HepG2 (cell line): ENCODE measurements around the gene BMPER. TPM values are rescaled to one million over a fixed set of nuclear protein-coding genes. Genes with fewer than 3 reads are reported as not detected.

Source experiments
- BRD4 ChIP-seq: sonication (generic); formaldehyde crosslinking; IDR thresholded peaks from 2 replicates; pipeline ENCODE4 v1.4.0; 2020; ENCODE audit warnings: missing genetic modification reagents
- CREM ChIP-seq, 2 experiments: sonication (generic) in 1 of 2; formaldehyde crosslinking in 1 of 2; IDR thresholded peaks; 2 replicates each; pipeline versions ENCODE4 v1.4.0 to v1.6.1; 2016 to 2020; ENCODE audit warnings: antibody characterized with exemption in 1 of 2, mild to moderate bottlenecking in 1 of 2, missing genetic modification reagents in 1 of 2
- DPF2 ChIP-seq: sonication (generic); formaldehyde crosslinking; IDR thresholded peaks from 2 replicates; pipeline ENCODE4 v1.4.0; 2020; ENCODE audit warnings: mild to moderate bottlenecking, low read depth, missing genetic modification reagents, borderline replicate concordance
- JDP2 ChIP-seq: sonication (generic); formaldehyde crosslinking; IDR thresholded peaks from 2 replicates; pipeline ENCODE4 v1.8.1; 2022; ENCODE audit warnings: missing genetic modification reagents, borderline replicate concordance
- LCORL ChIP-seq, 2 experiments: fragments of 450-650 bp in 1 of 2; sonication (generic) in 1 of 2; formaldehyde crosslinking in 1 of 2; IDR thresholded peaks; 2 replicates each; pipeline versions ENCODE4 v1.5.0 to v1.6.1; 2017 to 2020; ENCODE audit warnings: antibody characterized with exemption in 1 of 2, missing genetic modification reagents in 1 of 2
- MAF1 ChIP-seq: sonication (generic); formaldehyde crosslinking; IDR thresholded peaks from 2 replicates; pipeline ENCODE4 v1.5.0; 2020; ENCODE audit warnings: missing genetic modification reagents, borderline replicate concordance
- MTA3 ChIP-seq: sonication (generic); formaldehyde crosslinking; IDR thresholded peaks from 2 replicates; pipeline ENCODE4 v1.4.0; 2020; ENCODE audit warnings: missing genetic modification reagents
- TSC22D2 ChIP-seq: sonication (generic); formaldehyde crosslinking; IDR thresholded peaks from 2 replicates; pipeline ENCODE4 v1.5.1; 2020; ENCODE audit warnings: missing genetic modification reagents, mild to moderate bottlenecking, borderline replicate concordance
- XBP1 ChIP-seq: sonication (generic); formaldehyde crosslinking; IDR thresholded peaks from 2 replicates; pipeline ENCODE4 v1.5.0; 2020; ENCODE audit warnings: missing genetic modification reagents
- ZFP1 ChIP-seq: IDR thresholded peaks from 2 replicates; pipeline ENCODE4 v1.6.1; 2016
- ZFY ChIP-seq: sonication (generic); formaldehyde crosslinking; IDR thresholded peaks from 2 replicates; pipeline ENCODE4 v1.4.0; 2020; ENCODE audit warnings: missing genetic modification reagents
- ZNF224 ChIP-seq: sonication (generic); formaldehyde crosslinking; IDR thresholded peaks from 2 replicates; pipeline ENCODE4 v1.5.0; 2020; ENCODE audit warnings: mild to moderate bottlenecking, missing genetic modification reagents
- ZNF770 ChIP-seq: sonication (generic); formaldehyde crosslinking; IDR thresholded peaks from 2 replicates; pipeline ENCODE4 v1.5.0; 2020; ENCODE audit warnings: mild to moderate bottlenecking, missing genetic modification reagents
- ZNF792 ChIP-seq: IDR thresholded peaks from 2 replicates; pipeline ENCODE4 v1.6.1; 2016
- polyA plus RNA-seq, 8 experiments: library from polyadenylated mRNA; depleted of rRNA in 3 of 8; stranded (reverse) in 7 of 8; unstranded in 1 of 8; fragments of >200 nt; fragmentation: Illumina TruSeq in 4 of 8; extraction: Trizol in 4 of 8; gene quantifications; 2 replicates each; pipeline versions ENCODE4 v1.2.1 to v1.2.3, GENCODE V29; 2011 to 2016; ENCODE audit warnings: low read depth in 4 of 8, missing spikeins in 1 of 8, mixed read lengths in 1 of 8; ENCODE audit not compliant: insufficient read depth in 1 of 8
- total RNA-seq, 5 experiments: library from RNA; depleted of rRNA; stranded (reverse); fragments of >200 nt; fragmentation: Illumina TruSeq; extraction: Trizol; gene quantifications; 2 replicates each; pipeline ENCODE4 v1.2.3, GENCODE V29; 2016; ENCODE audit warnings: low read depth in 1 of 5

Gene BMPER
- total and polyA plus RNA-seq, 2 of the 13 experiments (the other 11 are each of a cell fraction or from before 2014, with no cell fraction given) = not detected

- TF ChIP-seq ZNF224 (CRISPR knock-in tag) (no peak), LCORL (IDR thresholded peaks at IDR 0.05) (no peak), LCORL (CRISPR knock-in tag; IDR thresholded peaks at IDR 0.05) (no peak), TSC22D2 (CRISPR knock-in tag) (no peak), XBP1 (CRISPR knock-in tag) (no peak), ZNF792 (no peak), ZFY (CRISPR knock-in tag) (no peak), ZNF770 (CRISPR knock-in tag) (no peak), MAF1 (CRISPR knock-in tag) (no peak), JDP2 (CRISPR knock-in tag) (no peak), DPF2 (CRISPR knock-in tag) (no peak), MTA3 (CRISPR knock-in tag) (no peak), BRD4 (CRISPR knock-in tag) (no peak), CREM (IDR thresholded peaks at IDR 0.05) (no peak), CREM (CRISPR knock-in tag; IDR thresholded peaks at IDR 0.05) (no peak), ZFP1 (CRISPR knock-in tag) (no peak)
Measured at GRCh38 chr7:33887266-33887975, 17.9 kb upstream of the BMPER start (continued).
